HCT116 (cell line): ENCODE data around the gene ARFGAP3. TPM values are rescaled to one million over a fixed set of nuclear protein-coding genes. Genes with fewer than 3 reads are reported as not detected.

ENCODE experiments used
- ATAC-seq: fragments of 200-7000 bp; cut with Tn5 transposase; 2 replicates; pipeline ENCODE4 v1.9.1; 2020; ENCODE audit warnings: mild to moderate bottlenecking, moderate library complexity
- BruUV-seq: library from RNA; stranded (reverse); fragments of 400-500 nt; replicated peaks from 2 replicates; lab custom pipeline; 2021; lab: Mats Ljungman, UMichigan
- CTCF ChIA-PET: fragments of 300-600 bp; sonication (Branson Sonifier 250); formaldehyde crosslinking; loops from one replicate; lab custom pipeline; 2021; ENCODE audit warnings: antibody characterized with exemption; lab: Charles Lee
- POLR2A ChIA-PET: fragments of 300-600, 350-600 bp; sonication (Branson Sonifier 250); formaldehyde crosslinking; loops from one replicate; lab custom pipeline; 2021; ENCODE audit warnings: antibody characterized with exemption; lab: Charles Lee
- RAD21 ChIA-PET, 2 experiments: fragments of 300-600 bp; sonication (Branson Sonifier 250); formaldehyde crosslinking; loops; one replicate each; lab custom pipeline; 2023; ENCODE audit warnings: low total read pairs in 2 of 2; ENCODE audit not compliant: uncharacterized antibody in 2 of 2, unreplicated experiment in 2 of 2, low non-redundant PET in 1 of 2; lab: Charles Lee
- DNase-seq: peaks from one replicate; pipeline ENCODE4 v3.0.0-alpha.2; 2010; ENCODE audit warnings: low read depth, low spot score
- H2AFZ ChIP-seq: fragments of 200-600 bp; shearing (Covaris generic), sonication (generic); 2 replicates; pipeline ENCODE4 v1.6.1; 2017; ENCODE audit warnings: low read depth, mixed run types, mixed read lengths, antibody characterized with exemption, low read length; ENCODE audit not compliant: poor library complexity, severe bottlenecking
- H3K27ac ChIP-seq: 2 replicates; pipeline ENCODE4 v1.5.1; 2012; ENCODE audit warnings: low read depth, low read length
- H3K27me3 ChIP-seq: fragments of 200-600 bp; sonication (generic); 2 replicates; pipeline ENCODE4 v1.6.1; 2016; ENCODE audit warnings: mixed run types, low read length, mixed read lengths; ENCODE audit not compliant: insufficient read depth
- H3K36me3 ChIP-seq, 2 experiments: fragments of 200-500 bp in 1 of 2; fragments of 200-600 bp in 1 of 2; sonication (Bioruptor generic) in 1 of 2; sonication (generic) in 1 of 2; 2 replicates each; pipeline versions ENCODE4 v1.5.1 to v1.6.1; 2014 to 2016; ENCODE audit warnings: low read length in 2 of 2, inconsistent platforms in 1 of 2, mixed read lengths in 1 of 2, mixed run types in 1 of 2; ENCODE audit not compliant: insufficient read depth in 2 of 2, control insufficient read depth in 1 of 2
- H3K4me1 ChIP-seq, 2 experiments: fragments of 200-600 bp in 1 of 2; sonication (generic) in 1 of 2; 2 replicates each; pipeline versions ENCODE4 v1.5.1 to v1.6.1; 2012 to 2017; ENCODE audit warnings: low read length in 2 of 2, inconsistent platforms in 1 of 2, mild to moderate bottlenecking in 1 of 2, mixed read lengths in 1 of 2, mixed run types in 1 of 2, moderate library complexity in 1 of 2; ENCODE audit not compliant: insufficient read depth in 2 of 2, control insufficient read depth in 1 of 2
- H3K4me2 ChIP-seq: fragments of 200-600 bp; sonication (generic); 2 replicates; pipeline ENCODE4 v1.6.1; 2017; ENCODE audit warnings: mixed run types, low read length, mixed read lengths
- H3K4me3 ChIP-seq, 2 experiments: fragments of 200-600 bp in 1 of 2; sonication (generic) in 1 of 2; replicated peaks in 1 of 2; 2 replicates each; pipeline ENCODE4 v1.5.1; 2011 to 2016; ENCODE audit warnings: low read length in 2 of 2, control low read depth in 1 of 2, low read depth in 1 of 2, mild to moderate bottlenecking in 1 of 2, mixed read lengths in 1 of 2, mixed run types in 1 of 2
- H3K79me2 ChIP-seq: fragments of 200-600 bp; sonication (generic); 2 replicates; pipeline ENCODE4 v1.6.1; 2017; ENCODE audit warnings: mild to moderate bottlenecking, mixed run types, low read length, moderate library complexity, mixed read lengths; ENCODE audit not compliant: insufficient read depth
- H3K9ac ChIP-seq: fragments of 200-600 bp; sonication (generic); 2 replicates; pipeline ENCODE4 v1.6.1; 2016; ENCODE audit warnings: low read length, mixed read lengths
- H3K9me2 ChIP-seq: fragments of 200-600 bp; sonication (generic), shearing (Covaris generic); 2 replicates; pipeline ENCODE4 v1.6.1; 2017; ENCODE audit warnings: mixed run types, mild to moderate bottlenecking, moderate library complexity; ENCODE audit not compliant: insufficient read depth
- H3K9me3 ChIP-seq, 2 experiments: fragments of 200-500 bp in 1 of 2; fragments of 200-600 bp in 1 of 2; sonication (Bioruptor generic) in 1 of 2; sonication (generic) in 1 of 2; 2 replicates each; pipeline ENCODE4 v1.6.1; 2014 to 2017; ENCODE audit warnings: low read length in 2 of 2, mixed read lengths in 2 of 2, inconsistent platforms in 1 of 2, low read depth in 1 of 2, mild to moderate bottlenecking in 1 of 2, mixed run types in 1 of 2, moderate library complexity in 1 of 2; ENCODE audit not compliant: control insufficient read depth in 1 of 2, insufficient read depth in 1 of 2
- H4K20me1 ChIP-seq: fragments of 200-600 bp; sonication (generic), shearing (Covaris generic); 2 replicates; pipeline ENCODE4 v1.6.1; 2017; ENCODE audit warnings: mixed run types, mild to moderate bottlenecking, moderate library complexity; ENCODE audit not compliant: insufficient read depth
- CEBPB ChIP-seq: IDR thresholded peaks from 2 replicates; pipeline ENCODE4 v1.6.1; 2012; ENCODE audit warnings: low read depth
- EGR1 ChIP-seq: IDR thresholded peaks from 2 replicates; pipeline ENCODE4 v1.6.1; 2012; ENCODE audit warnings: low read depth
- ELF1 ChIP-seq: IDR thresholded peaks from 2 replicates; pipeline ENCODE4 v1.6.1; 2012; ENCODE audit warnings: low read depth, borderline replicate concordance
- EZH2 ChIP-seq: fragments of 200-600 bp; sonication (generic); IDR thresholded peaks from 2 replicates; pipeline ENCODE4 v1.6.1; 2017; ENCODE audit warnings: antibody characterized with exemption, mixed run types
- EZH2phosphoT487 ChIP-seq: fragments of 200-600 bp; IDR thresholded peaks from 2 replicates; pipeline ENCODE4 v1.6.1; 2018; ENCODE audit warnings: antibody characterized with exemption, borderline replicate concordance
- FOSL1 ChIP-seq: IDR thresholded peaks from 2 replicates; pipeline ENCODE4 v1.6.1; 2012; ENCODE audit warnings: low read depth
- POLR2A ChIP-seq: IDR thresholded peaks from 2 replicates; pipeline ENCODE4 v1.7.0; 2011; ENCODE audit warnings: borderline replicate concordance; ENCODE audit not compliant: insufficient read depth, insufficient read length; ENCODE audit errors: extremely low read depth
- RAD21 ChIP-seq: IDR thresholded peaks from 2 replicates; pipeline ENCODE4 v1.6.1; 2012; ENCODE audit warnings: low read depth, mild to moderate bottlenecking
- SIN3A ChIP-seq: IDR thresholded peaks from 2 replicates; pipeline ENCODE4 v1.6.1; 2012; ENCODE audit warnings: low read depth
- SP1 ChIP-seq: IDR thresholded peaks from 2 replicates; pipeline ENCODE4 v1.6.1; 2012; ENCODE audit warnings: low read depth
- SRF ChIP-seq: IDR thresholded peaks from 2 replicates; pipeline ENCODE4 v1.6.1; 2012; ENCODE audit warnings: low read depth
- TCF7L2 ChIP-seq: IDR thresholded peaks from 2 replicates; pipeline ENCODE4 v1.7.0; 2011; ENCODE audit warnings: borderline replicate concordance, inconsistent platforms; ENCODE audit not compliant: insufficient read depth, insufficient read length; ENCODE audit errors: extremely low read depth
- ZNF274 ChIP-seq: fragments of 200-500 bp; sonication (Bioruptor generic); IDR thresholded peaks from 2 replicates; pipeline ENCODE4 v1.6.1; 2014; ENCODE audit warnings: mild to moderate bottlenecking, low read depth, low read length, inconsistent platforms
- intact Hi-C: fragments of 100-400 bp; cut with micrococcal nuclease; formaldehyde crosslinking; loops from 2 replicates; pipeline ENCODE4 v1.10.0; 2022
- total RNA-seq: library from RNA; stranded (reverse); gene quantifications from one replicate; pipeline ENCODE4 v1.2.1, GENCODE V29; 2021; ENCODE audit not compliant: unreplicated experiment
- TF ChIP-seq, protein P1 (sequence below): IDR thresholded peaks from 2 replicates; pipeline ENCODE4 v1.6.1; 2012
- TF ChIP-seq, protein P2 (sequence below): IDR thresholded peaks from 2 replicates; pipeline ENCODE4 v1.6.1; 2012; ENCODE audit warnings: low read depth
- TF ChIP-seq, protein P3 (sequence below): IDR thresholded peaks from 2 replicates; pipeline ENCODE4 v1.6.1; 2012

The ARFGAP3 gene
- total RNA-seq, 1 experiment from 2014 or later, result 15.4 TPM

DNA sequence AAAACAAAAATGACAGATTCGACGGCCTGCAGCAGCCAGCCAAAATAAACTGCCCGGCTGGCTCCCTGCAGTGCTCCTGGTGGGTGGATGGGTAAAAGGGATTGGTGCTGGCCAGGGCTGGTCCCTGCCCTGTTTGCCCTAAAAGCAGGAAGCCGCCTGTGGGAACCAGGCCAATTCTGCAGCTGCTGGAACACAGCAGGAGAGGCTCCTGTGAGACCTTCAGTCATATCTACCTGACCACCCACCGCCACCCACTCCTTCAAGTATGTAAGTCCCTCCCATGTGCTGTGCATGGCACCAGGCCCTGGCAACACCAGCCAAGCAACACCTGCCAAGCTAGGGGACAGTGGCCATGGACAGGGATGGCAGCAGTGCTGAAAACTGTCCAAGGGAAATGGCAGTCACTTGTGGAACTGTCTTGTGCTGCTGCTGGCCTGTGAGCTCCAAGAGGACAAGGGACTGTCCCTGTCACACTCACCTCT, 48.7 kb upstream of the ARFGAP3 start:
- CTCF ChIA-PET, result no interaction called here
- BruUV-seq, result no TSS peak
- no peak for DNase-seq

DNA sequence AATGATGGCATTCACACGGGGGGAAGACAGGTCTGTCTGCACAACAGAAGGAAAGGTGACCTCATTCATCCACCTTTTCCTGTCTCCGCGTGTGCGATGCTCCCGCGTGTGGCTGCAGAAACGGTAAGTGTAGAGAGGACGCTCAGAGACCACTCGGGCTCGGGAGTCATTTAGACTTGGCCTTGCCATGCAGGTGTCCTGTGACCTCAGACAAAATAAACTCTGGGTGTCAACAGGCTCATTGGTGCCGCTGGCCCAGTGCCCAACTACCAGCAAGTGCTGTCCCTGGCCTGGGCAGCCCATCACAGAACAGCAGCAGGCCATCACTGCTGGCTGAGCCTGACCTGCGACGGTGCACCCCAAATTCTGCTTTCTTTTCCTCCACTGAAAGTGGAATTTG, 48.1 kb upstream of the ARFGAP3 start:
- ChIA-PET POLR2A (no interaction called here), RAD21 (no interaction called here), CTCF (no interaction called here)
- H3K27me3 ChIP-seq, result no peaks in the 10 kb centered on the region
- no peak overlapping the region for H3K9ac ChIP-seq
- no peak overlapping the region for H2AFZ ChIP-seq
- peaks cover 3% of the 10 kb centered on the region; the same call in 1 of the 2 replicates for H3K79me2 ChIP-seq
- H4K20me1 ChIP-seq, result no peaks in the 10 kb centered on the region
- H3K4me1 ChIP-seq, result peaks cover 0 to 3% of the 10 kb centered on the region in 2 experiments; a peak in 1 of 4 replicates
- ATAC-seq (no peak), DNase-seq (no peak)
- peaks cover 0 to 2% of the 10 kb centered on the region in 2 experiments; a peak in 2 of 4 replicates for H3K36me3 ChIP-seq
- intact Hi-C loops, result no loop called here
- BruUV-seq, result no TSS peak
- H3K27ac ChIP-seq, result no peak overlapping the region
- H3K4me2 ChIP-seq, result no peak overlapping the region
- H3K4me3 ChIP-seq, result no peak overlapping the region
- H3K9me3 ChIP-seq, result no peaks in the 10 kb centered on the region
- no peaks in the 10 kb centered on the region for H3K9me2 ChIP-seq
- no peak for TF ChIP-seq POLR2A
- no peak for TF ChIP-seq EZH2
- TF ChIP-seq CEBPB, result no peak
- TF ChIP-seq, protein P1, sequence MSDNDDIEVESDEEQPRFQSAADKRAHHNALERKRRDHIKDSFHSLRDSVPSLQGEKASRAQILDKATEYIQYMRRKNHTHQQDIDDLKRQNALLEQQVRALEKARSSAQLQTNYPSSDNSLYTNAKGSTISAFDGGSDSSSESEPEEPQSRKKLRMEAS, result no peak
- TF ChIP-seq SIN3A, result no peak
- TF ChIP-seq FOSL1, result no peak
- no peak for TF ChIP-seq EZH2phosphoT487
- TF ChIP-seq EGR1, result no peak
- TF ChIP-seq SRF, result no peak
- TF ChIP-seq SP1, result no peak
- TF ChIP-seq, protein P2, sequence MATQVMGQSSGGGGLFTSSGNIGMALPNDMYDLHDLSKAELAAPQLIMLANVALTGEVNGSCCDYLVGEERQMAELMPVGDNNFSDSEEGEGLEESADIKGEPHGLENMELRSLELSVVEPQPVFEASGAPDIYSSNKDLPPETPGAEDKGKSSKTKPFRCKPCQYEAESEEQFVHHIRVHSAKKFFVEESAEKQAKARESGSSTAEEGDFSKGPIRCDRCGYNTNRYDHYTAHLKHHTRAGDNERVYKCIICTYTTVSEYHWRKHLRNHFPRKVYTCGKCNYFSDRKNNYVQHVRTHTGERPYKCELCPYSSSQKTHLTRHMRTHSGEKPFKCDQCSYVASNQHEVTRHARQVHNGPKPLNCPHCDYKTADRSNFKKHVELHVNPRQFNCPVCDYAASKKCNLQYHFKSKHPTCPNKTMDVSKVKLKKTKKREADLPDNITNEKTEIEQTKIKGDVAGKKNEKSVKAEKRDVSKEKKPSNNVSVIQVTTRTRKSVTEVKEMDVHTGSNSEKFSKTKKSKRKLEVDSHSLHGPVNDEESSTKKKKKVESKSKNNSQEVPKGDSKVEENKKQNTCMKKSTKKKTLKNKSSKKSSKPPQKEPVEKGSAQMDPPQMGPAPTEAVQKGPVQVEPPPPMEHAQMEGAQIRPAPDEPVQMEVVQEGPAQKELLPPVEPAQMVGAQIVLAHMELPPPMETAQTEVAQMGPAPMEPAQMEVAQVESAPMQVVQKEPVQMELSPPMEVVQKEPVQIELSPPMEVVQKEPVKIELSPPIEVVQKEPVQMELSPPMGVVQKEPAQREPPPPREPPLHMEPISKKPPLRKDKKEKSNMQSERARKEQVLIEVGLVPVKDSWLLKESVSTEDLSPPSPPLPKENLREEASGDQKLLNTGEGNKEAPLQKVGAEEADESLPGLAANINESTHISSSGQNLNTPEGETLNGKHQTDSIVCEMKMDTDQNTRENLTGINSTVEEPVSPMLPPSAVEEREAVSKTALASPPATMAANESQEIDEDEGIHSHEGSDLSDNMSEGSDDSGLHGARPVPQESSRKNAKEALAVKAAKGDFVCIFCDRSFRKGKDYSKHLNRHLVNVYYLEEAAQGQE, result no peak

More for the DNA sequence above, 48.7 kb upstream of the ARFGAP3 start:
- H3K4me3 ChIP-seq, result no peak overlapping the region
- no peaks in the 10 kb centered on the region for H3K27me3 ChIP-seq
- no peak overlapping the region for H3K9ac ChIP-seq
- no peaks in the 10 kb centered on the region for H3K9me3 ChIP-seq
- no peak overlapping the region for H3K27ac ChIP-seq
- no peak for ATAC-seq
- intact Hi-C loops, result no loop called here
- peaks cover 0 to 2% of the 10 kb centered on the region in 2 experiments; a peak in 2 of 4 replicates for H3K36me3 ChIP-seq
- no peak overlapping the region for H3K4me2 ChIP-seq
- RAD21 ChIA-PET, result interaction anchor here in 1 of 2 experiments (0.6 kb wide), 1 partner anchor 102 kb away, joined by 4 read pairs; no protein-coding TSS in a partner anchor
- no peaks in the 10 kb centered on the region for H3K9me2 ChIP-seq
- TF ChIP-seq, protein P1, result no peak
- no peak for TF ChIP-seq POLR2A
- TF ChIP-seq, protein P3, sequence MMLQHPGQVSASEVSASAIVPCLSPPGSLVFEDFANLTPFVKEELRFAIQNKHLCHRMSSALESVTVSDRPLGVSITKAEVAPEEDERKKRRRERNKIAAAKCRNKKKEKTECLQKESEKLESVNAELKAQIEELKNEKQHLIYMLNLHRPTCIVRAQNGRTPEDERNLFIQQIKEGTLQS, result no peak
- no peak for TF ChIP-seq CEBPB
- TF ChIP-seq ELF1, result no peak
- no peak for TF ChIP-seq TCF7L2
- no peak for TF ChIP-seq RAD21
- TF ChIP-seq ZNF274, result no peak
- POLR2A ChIA-PET, result no interaction called here
- peaks cover 0 to 3% of the 10 kb centered on the region in 2 experiments; a peak in 1 of 4 replicates for H3K4me1 ChIP-seq
- no peaks in the 10 kb centered on the region for H4K20me1 ChIP-seq
- no peak overlapping the region for H2AFZ ChIP-seq
- H3K79me2 ChIP-seq, result peaks cover 3% of the 10 kb centered on the region; the same call in 1 of the 2 replicates
